Upper lobe of left lung (tissue), 4 donors: ENCODE results near the gene RPL27.

Source experiments
- CTCF ChIP-seq, 6 experiments: fragments of 450-650 bp in 4 of 6; fragments of 200-600 bp in 2 of 6; sonication (generic) in 2 of 6; IDR thresholded peaks; one replicate each; pipeline ENCODE4 v1.5.1; 2016 to 2019; ENCODE audit warnings: antibody characterized with exemption in 6 of 6
- EP300 ChIP-seq, 4 donors: sonication (generic); formaldehyde crosslinking; IDR thresholded peaks; one replicate each; pipeline ENCODE4 v1.5.1; 2017; ENCODE audit warnings: antibody characterized with exemption in 4 of 4, control low read depth in 2 of 4
- POLR2A ChIP-seq, 4 donors: fragments of 450-650 bp; IDR thresholded peaks; one replicate each; pipeline ENCODE4 v1.5.1; 2016 to 2017; ENCODE audit warnings: antibody characterized with exemption in 4 of 4, mild to moderate bottlenecking in 2 of 4
- POLR2AphosphoS5 ChIP-seq, 2 donors: sonication (generic); formaldehyde crosslinking; IDR thresholded peaks; one replicate each; pipeline ENCODE4 v1.5.1; 2017; ENCODE audit warnings: antibody characterized with exemption in 2 of 2

DNA sequence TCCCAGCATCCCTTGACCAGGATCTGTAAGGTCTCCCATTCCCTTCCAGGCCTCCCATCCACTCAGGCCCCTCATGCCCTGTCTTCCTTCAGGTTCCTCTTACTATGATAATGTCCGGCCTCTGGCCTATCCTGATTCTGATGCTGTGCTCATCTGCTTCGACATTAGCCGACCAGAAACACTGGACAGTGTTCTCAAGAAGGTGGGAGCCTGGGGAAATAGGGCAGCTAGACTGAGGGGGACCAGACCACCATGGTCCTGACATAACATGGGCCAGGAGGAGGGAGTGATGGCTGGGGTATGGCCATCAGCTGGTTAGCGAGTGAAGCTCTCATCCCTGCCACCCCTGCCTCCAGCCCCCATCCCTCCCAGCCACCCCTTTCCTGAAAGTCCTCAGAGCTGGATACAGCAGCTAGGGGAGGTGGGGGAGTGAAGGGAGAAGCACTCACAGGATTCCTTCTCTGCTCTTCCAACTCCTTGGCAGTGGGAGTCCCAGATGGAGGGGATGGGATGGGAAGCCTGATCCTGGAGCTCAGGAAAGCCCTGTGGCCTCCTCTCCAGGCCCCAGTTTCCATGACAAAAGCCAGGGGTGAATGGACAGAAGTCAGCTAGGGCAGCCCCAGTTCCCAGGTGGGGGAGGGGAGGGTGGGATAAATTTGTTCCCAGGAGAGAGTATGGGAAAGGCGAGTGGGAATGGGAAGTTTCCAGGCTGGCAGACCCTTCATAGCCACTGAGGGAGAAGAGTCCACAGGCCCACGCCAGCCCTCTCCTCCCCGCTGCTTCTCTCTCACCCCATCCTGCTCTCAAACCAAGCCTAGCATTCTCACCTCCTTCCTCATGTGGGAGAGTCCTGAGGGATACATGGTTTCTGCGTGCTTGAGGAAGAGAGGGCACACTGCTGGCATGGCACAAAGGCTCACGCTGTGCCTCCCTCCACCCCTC, 29.1 kb downstream of the RPL27 start:
- no peak for TF ChIP-seq POLR2A (IDR thresholded peaks at IDR 0.05)
- no peak for TF ChIP-seq CTCF (IDR thresholded peaks at IDR 0.05)
- no peak for TF ChIP-seq POLR2AphosphoS5 (IDR thresholded peaks at IDR 0.05)
- TF ChIP-seq EP300 (IDR thresholded peaks at IDR 0.05), result no peak
